ENCODE results near the gene SLC7A10.

- TF ChIP-seq POLR2A (IDR thresholded peaks at IDR 0.05): no peak
- no peak for TF ChIP-seq CTCF (IDR thresholded peaks at IDR 0.05)
- no peak for TF ChIP-seq POLR2AphosphoS5 (IDR thresholded peaks at IDR 0.05)
- TF ChIP-seq EP300 (IDR thresholded peaks at IDR 0.05): no peak
Measured at GRCh38 chr19:33229962-33230361, 4.3 kb upstream of the SLC7A10 start.
